Activated naive CD8-positive, alpha-beta T cell treated with anti-CD3 and anti-CD28 coated beads, Interleukin-2, amount 50 U/mL, for 24 hours (primary cell): ENCODE results near the gene ZPBP.

Experiments used
- ATAC-seq: fragments of 150-1000 bp; cut with Tn5 transposase; one replicate; pipeline ENCODE4 v1.10.0; 2021
- DNase-seq: peaks from one replicate; pipeline ENCODE4 v3.0.0; 2021
- H3K27ac Mint-ChIP-seq: one replicate; pipeline ENCODE4 v1.8.0; 2021; ENCODE audit warnings: mild to moderate bottlenecking, mixed read lengths
- H3K27me3 Mint-ChIP-seq: one replicate; pipeline ENCODE4 v1.8.0; 2021; ENCODE audit warnings: mixed read lengths
- H3K36me3 Mint-ChIP-seq: one replicate; pipeline ENCODE4 v1.8.0; 2021; ENCODE audit warnings: low read depth, mixed read lengths
- H3K4me1 Mint-ChIP-seq: one replicate; pipeline ENCODE4 v1.8.0; 2021; ENCODE audit warnings: mixed read lengths
- H3K4me3 Mint-ChIP-seq: one replicate; pipeline ENCODE4 v1.8.0; 2021; ENCODE audit warnings: mild to moderate bottlenecking, moderate library complexity, mixed read lengths
- H3K9me3 Mint-ChIP-seq: one replicate; pipeline ENCODE4 v1.8.0; 2021; ENCODE audit warnings: mixed read lengths

ZPBP gene

GRCh38 chr7:49937608-49938007, 155.4 kb downstream of the ZPBP start:
- H3K4me3 Mint-ChIP-seq, result no peak overlapping the region
- H3K36me3 Mint-ChIP-seq, result peaks cover 2% of the 10 kb centered on the region
- no peaks in the 10 kb centered on the region for H3K4me1 Mint-ChIP-seq
- H3K9me3 Mint-ChIP-seq, result peaks cover 3% of the 10 kb centered on the region
- ATAC-seq, result no peak
- H3K27ac Mint-ChIP-seq, result no peak overlapping the region
- peaks cover 2% of the 10 kb centered on the region for H3K27me3 Mint-ChIP-seq
- no peak for DNase-seq

- Mint-ChIP-seq H3K36me3 (peaks cover 3% of the 10 kb centered on the region), H3K4me1 (no peaks in the 10 kb centered on the region), H3K4me3 (no peak overlapping the region), H3K9me3 (peaks cover 25% of the 10 kb centered on the region), H3K27me3 (peaks cover 2% of the 10 kb centered on the region), H3K27ac (no peak overlapping the region)
- ATAC-seq (no peak), DNase-seq (no peak)
Measured at GRCh38 chr7:49931627-49932026, 161.4 kb downstream of the ZPBP start.

GRCh38 chr7:49928787-49929186, 164.3 kb downstream of the ZPBP start:
- peaks cover 25% of the 10 kb centered on the region for H3K9me3 Mint-ChIP-seq
- peaks cover 3% of the 10 kb centered on the region for H3K36me3 Mint-ChIP-seq
- H3K27me3 Mint-ChIP-seq, result no peaks in the 10 kb centered on the region
- no peak overlapping the region for H3K4me3 Mint-ChIP-seq
- no peak for DNase-seq
- ATAC-seq, result no peak
- no peaks in the 10 kb centered on the region for H3K4me1 Mint-ChIP-seq
- H3K27ac Mint-ChIP-seq, result no peak overlapping the region

- Mint-ChIP-seq H3K27me3 (no peaks in the 10 kb centered on the region), H3K36me3 (peaks cover 1% of the 10 kb centered on the region), H3K4me3 (no peak overlapping the region), H3K9me3 (peaks cover 22% of the 10 kb centered on the region), H3K4me1 (no peaks in the 10 kb centered on the region), H3K27ac (no peak overlapping the region)
- DNase-seq (no peak), ATAC-seq (no peak)
Measured at GRCh38 chr7:49927631-49928030, 165.4 kb downstream of the ZPBP start.

- Mint-ChIP-seq H3K27ac (no peak overlapping the region), H3K36me3 (peaks cover 1% of the 10 kb centered on the region), H3K9me3 (peaks cover 15% of the 10 kb centered on the region), H3K27me3 (no peaks in the 10 kb centered on the region), H3K4me3 (no peak overlapping the region), H3K4me1 (no peaks in the 10 kb centered on the region)
- ATAC-seq, result no peak
- no peak for DNase-seq
Measured at GRCh38 chr7:49926720-49927119, 166.3 kb downstream of the ZPBP start.

GRCh38 chr7:49911909-49912308, 181.1 kb downstream of the ZPBP start:
- no peak for ATAC-seq
- H3K27ac Mint-ChIP-seq, result no peak overlapping the region

GRCh38 chr7:49894543-49894942, 198.5 kb downstream of the ZPBP start:
- DNase-seq (no peak), ATAC-seq (no peak)
- H3K9me3 Mint-ChIP-seq, result no peaks in the 10 kb centered on the region
- no peak overlapping the region for H3K27ac Mint-ChIP-seq
- H3K36me3 Mint-ChIP-seq, result no peaks in the 10 kb centered on the region
- H3K4me1 Mint-ChIP-seq, result no peaks in the 10 kb centered on the region
- H3K4me3 Mint-ChIP-seq, result no peak overlapping the region
- H3K27me3 Mint-ChIP-seq, result peaks cover 6% of the 10 kb centered on the region

More at GRCh38 chr7:49911909-49912308, 181.1 kb downstream of the ZPBP start:
- peaks cover under 1% of the 10 kb centered on the region for H3K9me3 Mint-ChIP-seq
- H3K36me3 Mint-ChIP-seq, result no peaks in the 10 kb centered on the region
- H3K4me1 Mint-ChIP-seq, result no peaks in the 10 kb centered on the region
- no peak for DNase-seq
- no peaks in the 10 kb centered on the region for H3K27me3 Mint-ChIP-seq
- H3K4me3 Mint-ChIP-seq, result no peak overlapping the region

- no peak overlapping the region for H3K27ac Mint-ChIP-seq
- no peak overlapping the region for H3K4me3 Mint-ChIP-seq
- no peaks in the 10 kb centered on the region for H3K4me1 Mint-ChIP-seq
- peaks cover 6% of the 10 kb centered on the region for H3K27me3 Mint-ChIP-seq
- DNase-seq, result no peak
- ATAC-seq, result no peak
- no peaks in the 10 kb centered on the region for H3K36me3 Mint-ChIP-seq
- no peaks in the 10 kb centered on the region for H3K9me3 Mint-ChIP-seq
Measured at GRCh38 chr7:49893131-49893530, 199.9 kb downstream of the ZPBP start.

- Mint-ChIP-seq H3K27me3 (peaks cover 6% of the 10 kb centered on the region), H3K9me3 (no peaks in the 10 kb centered on the region), H3K36me3 (no peaks in the 10 kb centered on the region), H3K4me3 (no peak overlapping the region), H3K4me1 (no peaks in the 10 kb centered on the region), H3K27ac (no peak overlapping the region)
- ATAC-seq (no peak), DNase-seq (no peak)
Measured at GRCh38 chr7:49892481-49892880, 200.6 kb downstream of the ZPBP start.
